GM23338 (cell line): ENCODE results near the gene DAB1. TPM values are rescaled to one million over a fixed set of nuclear protein-coding genes. Genes with fewer than 3 reads are reported as not detected.
A peak's percentile ranks its signal among the peaks of the same experiment; 100 is the strongest.

Experiments used
- ATAC-seq: fragments of 200-7000 bp; cut with Tn5 transposase; 3 replicates; pipeline ENCODE4 v1.9.1; 2020
- DNase-seq: peaks from one replicate; pipeline ENCODE4 v3.0.0-alpha.2; 2015; ENCODE audit warnings: low spot score
- H2AFZ ChIP-seq: fragments of 200-600 bp; sonication (generic); 2 replicates; pipeline ENCODE4 v1.8.0; 2016; ENCODE audit warnings: antibody characterized with exemption, mild to moderate bottlenecking, moderate library complexity
- H3F3A ChIP-seq: fragments of 200-600 bp; sonication (generic); replicated peaks from 2 replicates; pipeline ENCODE4 v1.8.0; 2017; ENCODE audit warnings: antibody characterized with exemption, mixed run types, low read depth
- H3K27ac ChIP-seq: fragments of 200-600 bp; sonication (generic); 2 replicates; pipeline ENCODE4 v1.6.1; 2016; ENCODE audit warnings: low read depth
- H3K27me3 ChIP-seq: fragments of 200-600 bp; sonication (generic); 2 replicates; pipeline ENCODE4 v1.8.0; 2016; ENCODE audit warnings: mild to moderate bottlenecking, mixed run types, moderate library complexity; ENCODE audit not compliant: insufficient read depth
- H3K36me3 ChIP-seq: fragments of 200-600 bp; sonication (generic); 2 replicates; pipeline ENCODE4 v1.8.0; 2016; ENCODE audit warnings: mild to moderate bottlenecking; ENCODE audit not compliant: insufficient read depth
- H3K4me1 ChIP-seq: fragments of 200-600 bp; sonication (generic); 2 replicates; pipeline ENCODE4 v1.8.0; 2016; ENCODE audit warnings: mild to moderate bottlenecking, moderate library complexity; ENCODE audit not compliant: insufficient read depth
- H3K4me2 ChIP-seq: fragments of 200-600 bp; sonication (generic); 2 replicates; pipeline ENCODE4 v1.7.1; 2017; ENCODE audit warnings: mixed run types
- H3K4me3 ChIP-seq: fragments of 200-600 bp; sonication (generic); 2 replicates; pipeline ENCODE4 v1.6.1; 2016; ENCODE audit warnings: mixed run types
- H3K79me2 ChIP-seq: fragments of 200-600 bp; sonication (generic); replicated peaks from 2 replicates; pipeline ENCODE4 v1.8.0; 2017; ENCODE audit warnings: mild to moderate bottlenecking; ENCODE audit not compliant: insufficient read depth
- H3K9me2 ChIP-seq: fragments of 200-600 bp; sonication (generic); 2 replicates; pipeline ENCODE4 v1.8.0; 2017; ENCODE audit not compliant: insufficient read depth
- H4K20me1 ChIP-seq: fragments of 200-600 bp; sonication (generic); replicated peaks from 2 replicates; pipeline ENCODE4 v1.8.0; 2017; ENCODE audit warnings: mild to moderate bottlenecking; ENCODE audit not compliant: insufficient read depth
- H3K27ac Mint-ChIP-seq: 2 replicates; pipeline ENCODE4 v1.8.0; 2020; ENCODE audit warnings: inconsistent platforms, mild to moderate bottlenecking, moderate library complexity, mixed read lengths
- H3K27me3 Mint-ChIP-seq: 3 replicates; pipeline ENCODE4 v1.8.0; 2022; ENCODE audit warnings: low read depth, mild to moderate bottlenecking, moderate library complexity, mixed read lengths, inconsistent platforms; ENCODE audit not compliant: insufficient read depth, poor library complexity
- H3K36me3 Mint-ChIP-seq: 3 replicates; pipeline ENCODE4 v1.8.0; 2021; ENCODE audit warnings: low read depth, mild to moderate bottlenecking, inconsistent platforms, moderate library complexity, mixed read lengths
- H3K4me1 Mint-ChIP-seq: 3 replicates; pipeline ENCODE4 v1.8.0; 2020; ENCODE audit warnings: mild to moderate bottlenecking, inconsistent platforms, mixed read lengths
- H3K4me3 Mint-ChIP-seq: 3 replicates; pipeline ENCODE4 v1.8.0; 2021; ENCODE audit warnings: moderate library complexity, mild to moderate bottlenecking, inconsistent platforms, mixed read lengths
- H3K9me3 Mint-ChIP-seq: 3 replicates; pipeline ENCODE4 v1.8.0; 2020; ENCODE audit warnings: moderate library complexity, mild to moderate bottlenecking, inconsistent platforms, mixed read lengths
- CREB1 ChIP-seq: fragments of 250-450 bp; sonication (Bioruptor Pico); IDR thresholded peaks from 2 replicates; pipeline ENCODE4 v1.5.0; 2020; ENCODE audit warnings: low read depth, mild to moderate bottlenecking, moderate library complexity
- CTCF ChIP-seq, 2 experiments: fragments of 200-600 bp in 1 of 2; sonication (generic) in 1 of 2; conservative IDR thresholded peaks; 2 replicates each; pipeline versions ENCODE4 v1.5.1 to v1.6.1; 2016 to 2017; ENCODE audit warnings: antibody characterized with exemption in 2 of 2, low read depth in 2 of 2, mild to moderate bottlenecking in 2 of 2, moderate library complexity in 1 of 2
- EZH2 ChIP-seq: fragments of 200-600 bp; sonication (generic); IDR thresholded peaks from one replicate; pipeline ENCODE4 v1.8.0; 2017; ENCODE audit warnings: antibody characterized with exemption, mild to moderate bottlenecking, low read depth; ENCODE audit not compliant: unreplicated experiment
- EZH2phosphoT487 ChIP-seq: fragments of 200-600 bp; sonication (generic); IDR thresholded peaks from one replicate; pipeline ENCODE4 v1.8.1; 2018; ENCODE audit warnings: antibody characterized with exemption; ENCODE audit not compliant: unreplicated experiment
- JUNB ChIP-seq: IDR thresholded peaks from one replicate; pipeline ENCODE4 v1.6.1; 2016; ENCODE audit warnings: antibody characterized with exemption; ENCODE audit not compliant: unreplicated experiment
- NANOG ChIP-seq: IDR thresholded peaks from 2 replicates; pipeline ENCODE4 v1.6.1; 2016; ENCODE audit warnings: antibody characterized with exemption, borderline replicate concordance
- POLR2AphosphoS5 ChIP-seq: IDR thresholded peaks from 2 replicates; pipeline ENCODE4 v1.6.1; 2016; ENCODE audit warnings: antibody characterized with exemption, low read depth
- STAT1 ChIP-seq: IDR thresholded peaks from one replicate; pipeline ENCODE4 v1.6.1; 2016; ENCODE audit warnings: antibody characterized with exemption; ENCODE audit not compliant: unreplicated experiment
- ZNF114 ChIP-seq: fragments of 250-450 bp; sonication (Bioruptor Pico); IDR thresholded peaks from 2 replicates; pipeline ENCODE4 v1.5.0; 2020; ENCODE audit warnings: mild to moderate bottlenecking, moderate library complexity
- ZNF331 ChIP-seq: fragments of 250-450 bp; sonication (Bioruptor Pico); IDR thresholded peaks from 2 replicates; pipeline ENCODE4 v1.5.0; 2020; ENCODE audit warnings: low read depth, mild to moderate bottlenecking, moderate library complexity
- ZNF462 ChIP-seq: fragments of 250-450 bp; sonication (Bioruptor Pico); IDR thresholded peaks from 2 replicates; pipeline ENCODE4 v1.5.0; 2020; ENCODE audit warnings: mild to moderate bottlenecking, moderate library complexity
- polyA plus RNA-seq: library from polyadenylated mRNA; unstranded; fragments of >200 nt; fragmentation: Nextera tagmentation; extraction: Ambion mirVana; gene quantifications from 2 replicates; pipeline ENCODE4 v1.2.1, GENCODE V29; 2016
- total RNA-seq: library from RNA; depleted of rRNA; stranded (reverse); fragments of >200 nt; shearing (Covaris generic); gene quantifications from 2 replicates; pipeline ENCODE4 v1.2.3, GENCODE V29; 2014
- TF ChIP-seq, protein P1 (sequence below): IDR thresholded peaks from 2 replicates; pipeline ENCODE4 v1.6.1; 2016; ENCODE audit warnings: antibody characterized with exemption

Gene DAB1
- total and polyA plus RNA-seq, 2 experiments from 2014 or later = 12.8 to 14.5 TPM

DNA sequence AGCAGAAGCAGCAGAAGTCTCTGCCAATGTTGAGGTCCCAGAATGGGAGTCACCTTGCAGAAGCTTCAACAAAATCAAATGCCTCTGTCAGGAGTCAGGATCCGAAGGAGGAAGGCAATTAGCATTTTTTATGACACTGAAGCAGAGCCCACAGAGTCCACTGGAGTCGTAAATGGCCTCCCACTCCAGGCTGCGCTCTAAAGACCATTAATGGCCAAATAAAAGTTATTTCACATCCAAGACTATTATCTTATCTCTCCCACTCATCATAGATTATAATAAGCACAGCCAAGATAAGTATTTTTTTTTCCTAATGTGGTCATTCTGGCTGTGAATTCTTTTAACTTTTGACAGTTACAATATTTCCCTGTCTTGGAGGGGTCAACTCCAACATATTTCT lies 267.0 kb downstream of the DAB1 start:
- H3K27me3 ChIP-seq = no peaks in the 10 kb centered on the region
- H3K9me3 Mint-ChIP-seq = peaks cover 3% of the 10 kb centered on the region; the same call in 1 of the 3 replicates
- no peaks in the 10 kb centered on the region for H3K79me2 ChIP-seq
- peaks cover 44% of the 10 kb centered on the region for H3K4me1 ChIP-seq
- no peak overlapping the region for H3K4me3 ChIP-seq
- H3F3A ChIP-seq = no peaks in the 10 kb centered on the region
- no peak overlapping the region for H2AFZ ChIP-seq
- no peaks in the 10 kb centered on the region for H3K36me3 Mint-ChIP-seq
- DNase-seq (no peak), ATAC-seq (no peak)
- TF ChIP-seq JUNB (no peak), ZNF331 (no peak), EZH2 (no peak)
- TF ChIP-seq, protein P1, sequence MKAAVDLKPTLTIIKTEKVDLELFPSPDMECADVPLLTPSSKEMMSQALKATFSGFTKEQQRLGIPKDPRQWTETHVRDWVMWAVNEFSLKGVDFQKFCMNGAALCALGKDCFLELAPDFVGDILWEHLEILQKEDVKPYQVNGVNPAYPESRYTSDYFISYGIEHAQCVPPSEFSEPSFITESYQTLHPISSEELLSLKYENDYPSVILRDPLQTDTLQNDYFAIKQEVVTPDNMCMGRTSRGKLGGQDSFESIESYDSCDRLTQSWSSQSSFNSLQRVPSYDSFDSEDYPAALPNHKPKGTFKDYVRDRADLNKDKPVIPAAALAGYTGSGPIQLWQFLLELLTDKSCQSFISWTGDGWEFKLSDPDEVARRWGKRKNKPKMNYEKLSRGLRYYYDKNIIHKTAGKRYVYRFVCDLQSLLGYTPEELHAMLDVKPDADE = no peak
- no peak overlapping the region for H3K27ac ChIP-seq
- no peak overlapping the region for H3K4me3 Mint-ChIP-seq
- peak overlapping the region; percentile 61; the same call in 1 of the 2 replicates for H3K4me2 ChIP-seq
- no peaks in the 10 kb centered on the region for H4K20me1 ChIP-seq
- H3K27ac Mint-ChIP-seq = no peak overlapping the region
- no peaks in the 10 kb centered on the region for H3K27me3 Mint-ChIP-seq
- no peaks in the 10 kb centered on the region for H3K36me3 ChIP-seq
- H3K4me1 Mint-ChIP-seq = peaks cover 47% of the 10 kb centered on the region
- no peaks in the 10 kb centered on the region; the same call in none of the 2 replicates for H3K9me2 ChIP-seq

DNA sequence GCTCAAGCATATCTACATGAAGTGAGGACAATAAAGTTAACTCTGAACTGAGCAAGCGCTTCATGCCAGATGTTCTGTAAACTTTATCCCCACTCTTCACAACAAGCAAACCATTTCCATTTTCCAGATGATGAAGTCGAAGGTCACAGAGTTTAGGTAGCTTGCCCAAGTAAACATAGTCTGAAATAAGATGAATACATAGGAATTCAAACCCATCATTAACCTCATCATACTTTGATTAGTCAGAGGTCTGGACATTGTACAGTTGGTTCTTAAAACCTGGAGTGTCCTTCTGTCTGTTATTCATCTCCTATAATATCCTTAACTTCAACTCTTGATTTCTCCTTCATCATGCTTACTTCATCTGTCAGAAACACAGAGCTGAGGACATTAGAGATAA lies 277.8 kb downstream of the DAB1 start:
- H3K36me3 Mint-ChIP-seq = no peaks in the 10 kb centered on the region
- H3K27ac ChIP-seq = no peak overlapping the region
- H2AFZ ChIP-seq = no peak overlapping the region
- H4K20me1 ChIP-seq = no peaks in the 10 kb centered on the region
- no peak for ATAC-seq
- H3K9me3 Mint-ChIP-seq = no peaks in the 10 kb centered on the region
- no peak overlapping the region for H3K27ac Mint-ChIP-seq
- no peaks in the 10 kb centered on the region for H3K79me2 ChIP-seq
- no peaks in the 10 kb centered on the region for H3K36me3 ChIP-seq
- H3K4me3 ChIP-seq = no peak overlapping the region
- H3K4me1 ChIP-seq = no peaks in the 10 kb centered on the region
- 0 out of 2 replicates have a peak, but pooled peaks cover 10% of the 10 kb centered on the region for H3K9me2 ChIP-seq
- no peaks in the 10 kb centered on the region for H3K4me1 Mint-ChIP-seq
- no peaks in the 10 kb centered on the region for H3K27me3 ChIP-seq
- no peak overlapping the region for H3K4me3 Mint-ChIP-seq
- H3K4me2 ChIP-seq = no peak overlapping the region
- peaks cover 3% of the 10 kb centered on the region for H3K27me3 Mint-ChIP-seq
- DNase-seq = no peak
- no peaks in the 10 kb centered on the region for H3F3A ChIP-seq
- TF ChIP-seq, protein P1 = no peak
- TF ChIP-seq EZH2phosphoT487 = no peak
- TF ChIP-seq EZH2 = no peak
- no peak for TF ChIP-seq JUNB
- no peak for TF ChIP-seq STAT1
- TF ChIP-seq ZNF114 (CRISPR knock-in tag) = no peak
- TF ChIP-seq CREB1 (CRISPR knock-in tag) = no peak
- TF ChIP-seq ZNF462 (CRISPR knock-in tag) = no peak
- TF ChIP-seq POLR2AphosphoS5 = no peak
- no peak for TF ChIP-seq ZNF331
- no peak for TF ChIP-seq NANOG
- TF ChIP-seq CTCF (conservative IDR thresholded peaks at IDR 0.05; ENCODE audit: low read depth in 2 of 2) = no peak
